Islet of Langerhans (tissue), 1 donor: ENCODE results near the gene ATG5.

Source experiments
- FAIRE-seq: peaks from one replicate; lab custom pipeline; 2011; peaks lifted over from hg19 to GRCh38; lab: Jason Lieb, UNC

The ATG5 gene

GRCh38 chr6:106178900-106179299, 146.7 kb downstream of the ATG5 start:
- no peak for FAIRE-seq

- no peak for FAIRE-seq
Observed at GRCh38 chr6:106177786-106178185, 147.8 kb downstream of the ATG5 start.

GRCh38 chr6:106173124-106173879, 152.3 kb downstream of the ATG5 start:
- FAIRE-seq, result no peak

GRCh38 chr6:106170030-106170791, 155.3 kb downstream of the ATG5 start:
- FAIRE-seq, result no peak

GRCh38 chr6:106169517-106169916, 156.0 kb downstream of the ATG5 start:
- no peak for FAIRE-seq

GRCh38 chr6:106168097-106168888, 157.3 kb downstream of the ATG5 start:
- no peak for FAIRE-seq

- FAIRE-seq, result no peak
Observed at GRCh38 chr6:106167096-106167814, 158.3 kb downstream of the ATG5 start.

- FAIRE-seq, result no peak
Observed at GRCh38 chr6:106165885-106166485, 159.6 kb downstream of the ATG5 start.

GRCh38 chr6:106163966-106164877, 161.3 kb downstream of the ATG5 start:
- FAIRE-seq, result no peak

GRCh38 chr6:106163446-106163965, 162.1 kb downstream of the ATG5 start:
- no peak for FAIRE-seq

- FAIRE-seq, result no peak
Observed at GRCh38 chr6:106162921-106163320, 162.6 kb downstream of the ATG5 start.

GRCh38 chr6:106161893-106162292, 163.7 kb downstream of the ATG5 start:
- no peak for FAIRE-seq

GRCh38 chr6:106161311-106161874, 164.2 kb downstream of the ATG5 start:
- no peak for FAIRE-seq

- FAIRE-seq, result no peak
Observed at GRCh38 chr6:106160189-106160588, 165.4 kb downstream of the ATG5 start.

GRCh38 chr6:106159531-106159940, 166.0 kb downstream of the ATG5 start:
- no peak for FAIRE-seq

- no peak for FAIRE-seq
Observed at GRCh38 chr6:106158816-106159215, 166.7 kb downstream of the ATG5 start.

GRCh38 chr6:106156863-106157262, 168.7 kb downstream of the ATG5 start:
- no peak for FAIRE-seq

GRCh38 chr6:106156413-106156812, 169.1 kb downstream of the ATG5 start:
- no peak for FAIRE-seq

- FAIRE-seq, result no peak
Observed at GRCh38 chr6:106155219-106155830, 170.2 kb downstream of the ATG5 start.

GRCh38 chr6:106154326-106154725, 171.2 kb downstream of the ATG5 start:
- no peak for FAIRE-seq
